Endothelial cell of umbilical vein (primary cell): ENCODE measurements around the gene RAP1GAP2.

Experiments
- EZH2 ChIP-seq: IDR thresholded peaks from 2 replicates; pipeline ENCODE4 v1.6.1; 2012; ENCODE audit warnings: borderline replicate concordance, low read depth, mild to moderate bottlenecking, moderate library complexity, low read length, inconsistent platforms; ENCODE audit not compliant: severe bottlenecking
- MYC ChIP-seq: IDR thresholded peaks from one replicate; pipeline ENCODE4 v1.6.1; 2011; ENCODE audit warnings: mild to moderate bottlenecking, low read depth, low read length
- POLR2A ChIP-seq: IDR thresholded peaks from 2 replicates; pipeline ENCODE4 v1.6.1; 2012; ENCODE audit warnings: low read depth, mild to moderate bottlenecking, control low read depth, low read length
- POLR2AphosphoS5 ChIP-seq: IDR thresholded peaks from 2 replicates; pipeline ENCODE4 v1.6.1; 2012; ENCODE audit warnings: low read depth, mild to moderate bottlenecking, control low read depth, low read length, moderate library complexity; ENCODE audit not compliant: insufficient read depth
- TF ChIP-seq, protein P1 (sequence below), 2 donors: IDR thresholded peaks; 1 replicate in 1 of 2; 2 replicates in 1 of 2; pipeline ENCODE4 v1.5.1; 2011; ENCODE audit warnings: low read length in 2 of 2, mild to moderate bottlenecking in 2 of 2, moderate library complexity in 2 of 2, control low read depth in 1 of 2, inconsistent platforms in 1 of 2, low read depth in 1 of 2; ENCODE audit not compliant: insufficient read depth in 1 of 2; ENCODE audit errors: extremely low read depth in 1 of 2

DNA sequence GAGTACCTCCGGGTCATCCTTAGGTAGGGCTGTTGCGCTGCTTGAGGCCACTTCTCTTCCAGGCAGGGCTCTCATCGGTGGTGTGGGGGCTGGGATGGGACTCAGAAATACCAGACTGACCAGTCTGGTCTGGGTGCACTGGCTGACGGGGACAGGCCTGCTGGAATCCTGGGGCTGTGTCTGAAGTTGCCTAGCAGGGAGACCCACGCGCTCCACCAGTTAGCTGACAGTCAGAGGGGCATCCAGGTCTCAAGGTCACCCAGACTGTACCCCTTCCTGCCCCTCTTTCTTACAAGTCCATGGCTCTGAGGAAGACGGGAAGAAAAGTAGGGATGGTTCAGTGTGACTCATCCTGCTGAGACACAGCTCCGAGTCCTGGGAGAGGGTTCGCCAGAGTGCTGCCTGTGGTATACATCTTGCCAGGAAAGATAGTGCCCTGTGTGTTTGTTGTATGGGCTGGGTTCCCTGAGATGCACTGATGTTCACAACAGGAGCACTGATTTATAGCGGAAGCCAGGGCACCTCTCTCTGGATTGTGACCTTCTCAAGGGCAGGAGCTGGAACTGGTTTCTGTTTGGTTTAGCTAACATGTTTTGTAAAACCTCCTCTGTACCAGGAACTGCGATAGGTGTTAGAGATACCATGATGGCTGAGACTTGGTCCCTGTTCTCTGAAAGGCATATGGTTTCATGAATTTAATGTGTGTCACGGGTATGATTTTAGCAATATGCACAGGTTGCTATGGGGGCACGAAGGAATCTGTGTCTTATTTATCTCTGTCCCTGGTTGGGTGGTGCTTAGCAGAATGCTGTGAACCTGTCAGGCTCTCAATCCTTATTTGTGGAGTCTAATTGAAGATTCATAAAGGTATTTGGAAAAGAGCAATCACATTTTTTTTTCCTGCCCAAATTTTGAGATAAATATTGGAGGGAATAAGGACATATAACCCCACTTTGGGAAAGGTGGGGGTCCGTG is 169.7 kb downstream of the RAP1GAP2 start:
- TF ChIP-seq, protein P1, sequence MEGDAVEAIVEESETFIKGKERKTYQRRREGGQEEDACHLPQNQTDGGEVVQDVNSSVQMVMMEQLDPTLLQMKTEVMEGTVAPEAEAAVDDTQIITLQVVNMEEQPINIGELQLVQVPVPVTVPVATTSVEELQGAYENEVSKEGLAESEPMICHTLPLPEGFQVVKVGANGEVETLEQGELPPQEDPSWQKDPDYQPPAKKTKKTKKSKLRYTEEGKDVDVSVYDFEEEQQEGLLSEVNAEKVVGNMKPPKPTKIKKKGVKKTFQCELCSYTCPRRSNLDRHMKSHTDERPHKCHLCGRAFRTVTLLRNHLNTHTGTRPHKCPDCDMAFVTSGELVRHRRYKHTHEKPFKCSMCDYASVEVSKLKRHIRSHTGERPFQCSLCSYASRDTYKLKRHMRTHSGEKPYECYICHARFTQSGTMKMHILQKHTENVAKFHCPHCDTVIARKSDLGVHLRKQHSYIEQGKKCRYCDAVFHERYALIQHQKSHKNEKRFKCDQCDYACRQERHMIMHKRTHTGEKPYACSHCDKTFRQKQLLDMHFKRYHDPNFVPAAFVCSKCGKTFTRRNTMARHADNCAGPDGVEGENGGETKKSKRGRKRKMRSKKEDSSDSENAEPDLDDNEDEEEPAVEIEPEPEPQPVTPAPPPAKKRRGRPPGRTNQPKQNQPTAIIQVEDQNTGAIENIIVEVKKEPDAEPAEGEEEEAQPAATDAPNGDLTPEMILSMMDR (IDR thresholded peaks at IDR 0.05; ENCODE audit: extremely low read depth in 1 of 2, insufficient read depth in 1 of 2, low read depth in 1 of 2, low read length in 2 of 2): no peak
- TF ChIP-seq POLR2A: no peak
- TF ChIP-seq MYC: no peak
- TF ChIP-seq EZH2: no peak
- TF ChIP-seq POLR2AphosphoS5: no peak
